M059J (cell line): Measurements from ENCODE around the gene EN2. TPM values are rescaled to one million over a fixed set of nuclear protein-coding genes. Genes with fewer than 3 reads are reported as not detected.

ENCODE experiments used
- DNase-seq: peaks from one replicate; pipeline ENCODE4 v3.0.0-alpha.2; 2012; ENCODE audit warnings: low read depth
- total RNA-seq: library from RNA; depleted of rRNA; stranded (reverse); fragments of >200 nt; shearing (Covaris generic); gene quantifications from 2 replicates; pipeline ENCODE4 v1.2.3, GENCODE V29; 2014

EN2 gene
- total RNA-seq, 1 experiment from 2014 or later = not detected

DNA sequence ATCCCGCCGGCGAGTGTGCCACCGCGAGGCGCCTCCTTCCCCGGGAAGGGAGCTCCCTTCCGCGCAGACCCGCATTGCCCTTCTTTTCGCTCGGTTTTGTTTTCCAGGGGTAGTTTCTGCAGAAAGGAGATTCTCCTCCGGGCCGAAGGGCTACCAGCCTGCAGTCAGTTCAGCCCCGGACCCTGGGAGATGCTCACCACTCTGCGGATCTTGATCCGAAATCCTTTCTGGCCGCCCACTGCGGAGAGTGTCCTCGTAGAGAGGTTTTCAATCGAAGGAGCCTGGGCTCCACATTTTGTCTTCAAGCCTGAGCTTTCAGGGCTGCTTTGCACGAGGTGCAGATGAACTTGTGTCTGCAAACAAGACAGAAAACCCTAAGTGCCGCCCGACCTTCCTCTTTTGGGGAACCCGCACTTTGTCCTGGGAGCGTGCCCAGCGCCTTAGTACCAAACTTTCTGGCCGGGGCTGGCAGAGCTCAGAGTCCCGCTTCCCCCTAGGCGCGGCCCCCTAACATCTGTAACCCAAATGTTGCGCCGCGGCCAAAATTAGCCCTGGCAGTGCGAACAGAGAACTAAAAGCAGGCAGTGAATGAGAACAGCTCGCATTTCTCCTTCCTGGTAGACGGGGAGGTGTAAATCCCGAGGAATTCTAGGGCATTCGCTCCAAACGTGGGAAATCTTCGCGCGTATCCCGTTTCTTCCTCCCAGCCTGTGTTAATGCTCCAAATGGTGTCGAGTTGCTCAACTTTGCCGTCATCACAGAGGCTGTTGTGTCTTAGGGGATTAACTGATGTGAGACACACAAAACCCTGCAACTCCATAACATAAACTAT lies 6.7 kb upstream of the EN2 start:
- DNase-seq = no peak

- no peak for DNase-seq
Measured at GRCh38 chr7:155451840-155452239, 6.1 kb upstream of the EN2 start.

DNA sequence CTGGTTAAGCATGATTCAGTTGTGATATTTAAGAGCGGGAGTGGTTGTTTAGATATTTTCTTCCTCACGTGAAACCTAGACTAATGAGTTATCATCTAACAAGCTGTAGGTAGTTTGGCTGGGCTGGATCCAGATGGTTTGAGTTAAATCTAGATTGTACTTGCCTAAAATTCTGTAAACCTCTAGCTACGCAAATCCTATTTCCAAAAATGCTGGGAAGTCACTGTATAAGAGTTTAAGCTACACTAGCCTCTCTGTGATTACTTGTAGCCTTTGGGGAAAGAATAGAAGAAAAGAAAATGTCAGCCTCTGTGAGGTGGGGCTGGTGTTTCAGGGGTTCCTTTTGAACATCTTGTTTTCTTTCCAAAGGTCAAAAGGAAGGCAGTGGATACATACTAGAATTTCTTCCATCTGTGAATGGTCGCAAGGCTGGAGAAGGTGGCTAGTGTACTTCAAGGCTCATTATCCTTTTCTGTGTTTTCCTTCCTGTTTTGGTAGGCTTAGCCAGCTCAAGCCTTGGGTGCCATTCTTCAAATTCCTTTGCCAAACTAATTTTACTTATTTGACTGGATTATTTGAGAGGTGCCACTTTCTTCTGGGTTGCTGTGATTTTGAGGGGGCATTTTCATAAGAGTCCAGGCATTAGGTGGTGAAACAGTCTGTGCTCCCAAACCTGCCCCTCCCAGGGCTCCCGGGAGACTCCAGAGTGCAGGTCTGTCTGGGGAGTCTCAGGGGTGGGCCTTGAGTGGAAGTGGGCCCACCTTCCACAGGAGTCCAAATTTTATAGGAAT lies 5.2 kb upstream of the EN2 start:
- no peak for DNase-seq

DNA sequence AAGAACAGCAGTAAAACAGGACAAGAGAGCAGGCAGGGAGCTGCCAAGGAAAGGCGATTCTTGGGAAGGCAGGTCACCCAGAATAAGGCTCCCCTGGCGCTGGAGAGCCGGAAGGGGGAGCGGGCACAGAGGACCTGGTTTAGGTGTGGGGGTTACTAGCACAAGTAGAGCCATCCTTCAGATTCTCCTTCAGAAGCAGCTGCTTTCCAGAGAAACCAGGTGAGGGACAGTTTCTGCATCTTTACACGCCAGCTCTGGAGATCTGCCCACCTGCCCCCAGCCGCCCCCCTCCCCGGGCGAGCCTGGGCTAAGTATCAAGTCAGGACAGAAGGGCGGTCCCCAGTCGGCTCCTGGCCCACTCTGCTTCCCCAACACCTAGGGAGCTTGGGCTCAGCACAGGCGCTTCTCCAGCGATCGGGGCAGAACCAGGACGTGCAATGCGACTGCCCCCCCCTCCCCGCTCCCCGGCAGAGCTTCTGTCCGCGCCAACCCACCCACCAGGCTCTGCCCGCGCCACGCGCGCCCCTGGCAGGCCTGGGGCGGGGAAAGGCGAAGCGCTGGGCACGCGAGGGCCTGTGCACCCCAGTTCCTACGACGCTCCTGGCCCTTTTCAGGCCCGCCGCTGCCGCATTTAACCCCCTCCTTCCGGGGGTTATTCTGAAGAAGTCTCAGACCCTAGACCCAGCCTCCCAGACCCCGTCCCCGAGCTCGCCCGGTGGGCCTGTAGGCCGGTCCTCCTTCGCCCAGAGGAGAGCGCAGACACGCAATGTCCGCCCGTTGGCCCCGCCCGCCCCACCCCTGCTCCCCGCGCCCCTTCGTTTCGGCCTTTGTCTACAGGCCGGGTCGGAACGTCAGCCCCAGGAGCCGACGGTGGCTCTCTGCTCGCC lies 4.4 kb upstream of the EN2 start:
- DNase-seq = no peak

GRCh38 chr7:155454183-155455112 lies 3.5 kb upstream of the EN2 start:
- DNase-seq = no peak

GRCh38 chr7:155455132-155455693 lies 2.7 kb upstream of the EN2 start:
- no peak for DNase-seq

GRCh38 chr7:155455776-155456737 lies 1.9 kb upstream of the EN2 start:
- DNase-seq = no peak

GRCh38 chr7:155456738-155457543 lies 988 bp upstream of the EN2 start:
- DNase-seq = peak; percentile 66

GRCh38 chr7:155457544-155458110 lies 302 bp upstream of the EN2 start:
- no peak for DNase-seq

- DNase-seq = no peak
Measured at GRCh38 chr7:155458878-155459699, 1.2 kb downstream of the EN2 start.

DNA sequence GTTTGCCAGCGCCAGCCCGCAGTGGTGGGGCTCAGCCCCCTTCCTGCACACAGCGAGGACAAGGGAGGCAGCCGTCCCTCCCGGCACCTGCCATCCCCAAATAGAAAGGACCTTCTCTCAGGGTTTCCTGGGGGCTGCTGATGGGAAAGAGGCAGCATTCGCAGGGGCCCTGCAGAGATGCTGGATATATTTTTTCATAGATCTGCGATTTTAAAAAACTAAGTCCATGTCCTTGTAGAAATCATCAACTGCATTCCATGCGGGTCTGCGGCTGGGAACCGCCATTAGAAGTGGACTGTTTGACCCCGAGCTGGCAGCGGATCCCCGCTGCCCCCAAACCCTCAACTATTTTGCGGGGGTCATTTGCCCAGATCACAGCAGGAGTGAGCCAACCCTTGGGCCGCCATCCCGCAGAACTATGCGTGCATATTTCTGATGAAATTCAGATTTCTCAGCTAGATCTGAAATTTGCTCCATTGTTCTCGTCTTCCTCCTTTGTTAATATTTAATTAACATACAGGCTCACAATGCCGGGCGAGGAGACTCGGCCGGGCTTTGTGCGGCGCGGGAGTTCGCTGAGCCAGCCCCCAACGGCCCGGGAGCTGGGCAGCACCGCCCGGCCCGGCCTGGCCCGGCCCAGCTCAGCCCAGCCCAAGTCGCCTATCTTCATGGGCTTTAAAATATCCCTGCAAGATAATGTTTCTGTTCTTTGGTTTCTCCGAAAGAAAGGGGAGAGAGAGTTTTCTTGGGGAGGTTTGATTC lies 2.0 kb downstream of the EN2 start:
- no peak for DNase-seq

GRCh38 chr7:155460926-155461613 lies 3.1 kb downstream of the EN2 start:
- no peak for DNase-seq

DNA sequence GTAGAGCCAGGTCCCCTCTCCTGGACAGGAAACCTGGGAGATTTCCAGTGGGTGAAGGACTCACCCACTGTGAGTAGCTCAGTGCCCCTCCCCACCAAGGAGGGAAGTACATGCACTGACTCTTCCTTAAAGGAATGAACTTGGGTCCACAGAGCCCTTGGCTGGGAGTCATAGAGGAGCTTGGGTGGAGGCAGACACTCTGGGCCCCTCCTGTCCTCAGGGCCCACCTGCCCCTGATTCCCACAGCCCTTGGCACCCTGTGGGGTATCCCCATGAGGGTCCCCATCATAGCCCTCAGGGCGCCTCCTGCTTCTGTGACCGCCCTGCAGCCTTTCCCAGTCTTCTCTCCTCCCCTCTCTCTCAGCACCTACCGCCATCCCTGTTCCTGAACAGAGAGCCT lies 3.7 kb downstream of the EN2 start:
- no peak for DNase-seq

DNA sequence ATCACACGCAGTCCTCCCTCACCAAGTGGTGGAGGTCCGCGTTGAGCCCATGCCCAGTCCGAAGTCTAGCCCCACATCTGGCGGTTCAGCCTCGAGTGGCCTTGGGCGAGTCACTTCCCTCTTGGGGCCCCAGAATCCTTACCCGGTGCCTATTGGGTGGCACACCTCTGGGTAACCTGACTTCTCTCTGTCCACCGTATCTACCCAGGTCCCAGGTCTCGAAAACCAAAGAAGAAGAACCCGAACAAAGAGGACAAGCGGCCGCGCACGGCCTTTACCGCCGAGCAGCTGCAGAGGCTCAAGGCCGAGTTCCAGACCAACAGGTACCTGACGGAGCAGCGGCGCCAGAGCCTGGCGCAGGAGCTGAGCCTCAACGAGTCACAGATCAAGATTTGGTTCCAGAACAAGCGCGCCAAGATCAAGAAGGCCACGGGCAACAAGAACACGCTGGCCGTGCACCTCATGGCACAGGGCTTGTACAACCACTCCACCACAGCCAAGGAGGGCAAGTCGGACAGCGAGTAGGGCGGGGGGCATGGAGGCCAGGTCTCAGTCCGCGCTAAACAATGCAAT lies 4.3 kb downstream of the EN2 start:
- DNase-seq = no peak

GRCh38 chr7:155463114-155463811 lies 5.3 kb downstream of the EN2 start:
- no peak for DNase-seq
